K562 (cell line): ENCODE data around the gene MINK1. TPM values are rescaled to one million over a fixed set of nuclear protein-coding genes. Genes with fewer than 3 reads are reported as not detected.

ENCODE experiments used
- FOXA3 ChIP-seq, 2 experiments: fragments of 450-650 bp in 1 of 2; sonication (generic) in 1 of 2; formaldehyde crosslinking; IDR thresholded peaks in 1 of 2; conservative IDR thresholded peaks in 1 of 2; 2 replicates each; pipeline versions ENCODE4 v1.4.0 to v1.8.0; 2020 to 2022; ENCODE audit warnings: mild to moderate bottlenecking in 2 of 2, missing genetic modification reagents in 1 of 2
- HMGN3 ChIP-seq: IDR thresholded peaks from 2 replicates; pipeline ENCODE4 v1.6.1; 2011; ENCODE audit warnings: borderline replicate concordance, low read depth, mild to moderate bottlenecking, mixed read lengths, low read length; ENCODE audit not compliant: insufficient read length; ENCODE audit errors: extremely low read depth
- HNRNPL ChIP-seq: fragments of 200-400 bp; formaldehyde crosslinking; IDR thresholded peaks from 2 replicates; pipeline ENCODE4 v1.6.1; 2017; ENCODE audit warnings: low read depth, mild to moderate bottlenecking, low read length
- MAFK ChIP-seq: IDR thresholded peaks from 2 replicates; pipeline ENCODE4 v1.6.1; 2011; ENCODE audit warnings: low read length, improper control_type of control experiment
- RFX1 ChIP-seq: fragments of 450-650 bp; IDR thresholded peaks from 2 replicates; pipeline ENCODE4 v1.6.1; 2016; ENCODE audit warnings: mild to moderate bottlenecking, moderate library complexity
- SP1 ChIP-seq: sonication (generic); formaldehyde crosslinking; IDR thresholded peaks from 2 replicates; pipeline ENCODE4 v1.8.1; 2022; ENCODE audit warnings: mild to moderate bottlenecking, missing genetic modification reagents
- SPI1 ChIP-seq: IDR thresholded peaks from 2 replicates; pipeline ENCODE4 v1.6.1; 2011; ENCODE audit warnings: low read depth, low read length, control low read depth, borderline replicate concordance
- ZEB2 ChIP-seq: fragments of 450-650 bp; IDR thresholded peaks from 2 replicates; pipeline ENCODE4 v1.6.1; 2016
- polyA plus RNA-seq, 8 experiments: library from polyadenylated mRNA; depleted of rRNA in 4 of 8; stranded (reverse) in 5 of 8; unstranded in 3 of 8; fragments of >200 nt; fragmentation: Nextera tagmentation in 2 of 8; fragmentation: Illumina TruSeq in 1 of 8; extraction: Ambion mirVana in 2 of 8; extraction: Trizol in 1 of 8; gene quantifications; 2 replicates each; pipeline versions ENCODE4 v1.2.1 to v1.2.3, GENCODE V29; 2011 to 2014; ENCODE audit warnings: inconsistent platforms in 1 of 8, missing spikeins in 1 of 8
- total RNA-seq, 7 experiments: library from RNA; depleted of rRNA in 6 of 7; stranded (reverse); fragments of >200 nt in 6 of 7; fragmentation: Illumina TruSeq in 2 of 7; extraction: Trizol in 2 of 7; gene quantifications; 2 replicates each; pipeline versions ENCODE4 v1.2.1 to v1.2.3, GENCODE V29; 2011 to 2021; ENCODE audit warnings: low replicate concordance in 1 of 7
- TF ChIP-seq, protein P1 (sequence below), 2 experiments: fragments of 450-650 bp in 1 of 2; sonication (generic) in 1 of 2; formaldehyde crosslinking in 1 of 2; IDR thresholded peaks; 2 replicates each; pipeline versions ENCODE4 v1.7.1 to v1.9.0; 2016 to 2022; ENCODE audit warnings: inconsistent platforms in 1 of 2, mild to moderate bottlenecking in 1 of 2, missing genetic modification reagents in 1 of 2
- TF ChIP-seq, protein P2 (sequence below): fragments of 250-450 bp; sonication (Bioruptor Pico); IDR thresholded peaks from 2 replicates; pipeline ENCODE4 v1.4.0; 2020; ENCODE audit warnings: mild to moderate bottlenecking, moderate library complexity
- TF ChIP-seq, protein P3 (sequence below): fragments of 450-650 bp; IDR thresholded peaks from one replicate; pipeline ENCODE4 v1.6.1; 2018; ENCODE audit warnings: mild to moderate bottlenecking, moderate library complexity; ENCODE audit not compliant: partially characterized antibody
- TF ChIP-seq, protein P4 (sequence below): sonication (generic); formaldehyde crosslinking; IDR thresholded peaks from 2 replicates; pipeline ENCODE4 v1.8.0; 2022; ENCODE audit warnings: missing genetic modification reagents, mild to moderate bottlenecking, borderline replicate concordance

The MINK1 gene
- total and polyA plus RNA-seq, 9 of the 15 experiments (the other 6 are each of a cell fraction or from before 2014, with no cell fraction given): 0.11 to 54.2 (median 14.9) TPM

DNA sequence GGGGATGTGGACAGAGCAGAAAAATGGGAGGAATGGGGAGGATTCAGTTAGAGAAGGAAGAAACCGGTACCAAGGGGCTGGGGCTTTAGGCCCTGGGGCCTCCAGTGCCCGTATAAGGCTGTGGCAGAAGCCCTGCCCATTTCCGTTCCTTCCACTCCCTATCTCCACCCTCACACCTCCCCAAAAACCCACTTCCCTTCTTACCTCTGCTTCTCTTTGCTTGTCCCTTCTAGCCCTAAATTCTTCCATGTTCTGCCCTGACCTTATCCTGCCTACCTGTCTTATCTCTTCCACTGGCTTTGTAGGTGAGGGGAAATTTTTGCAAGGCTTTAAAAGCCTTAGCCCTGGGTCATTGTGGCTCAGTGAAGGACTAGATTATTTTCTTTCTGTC, 111.0 kb downstream of the MINK1 start (continued):
- TF ChIP-seq, protein P1, sequence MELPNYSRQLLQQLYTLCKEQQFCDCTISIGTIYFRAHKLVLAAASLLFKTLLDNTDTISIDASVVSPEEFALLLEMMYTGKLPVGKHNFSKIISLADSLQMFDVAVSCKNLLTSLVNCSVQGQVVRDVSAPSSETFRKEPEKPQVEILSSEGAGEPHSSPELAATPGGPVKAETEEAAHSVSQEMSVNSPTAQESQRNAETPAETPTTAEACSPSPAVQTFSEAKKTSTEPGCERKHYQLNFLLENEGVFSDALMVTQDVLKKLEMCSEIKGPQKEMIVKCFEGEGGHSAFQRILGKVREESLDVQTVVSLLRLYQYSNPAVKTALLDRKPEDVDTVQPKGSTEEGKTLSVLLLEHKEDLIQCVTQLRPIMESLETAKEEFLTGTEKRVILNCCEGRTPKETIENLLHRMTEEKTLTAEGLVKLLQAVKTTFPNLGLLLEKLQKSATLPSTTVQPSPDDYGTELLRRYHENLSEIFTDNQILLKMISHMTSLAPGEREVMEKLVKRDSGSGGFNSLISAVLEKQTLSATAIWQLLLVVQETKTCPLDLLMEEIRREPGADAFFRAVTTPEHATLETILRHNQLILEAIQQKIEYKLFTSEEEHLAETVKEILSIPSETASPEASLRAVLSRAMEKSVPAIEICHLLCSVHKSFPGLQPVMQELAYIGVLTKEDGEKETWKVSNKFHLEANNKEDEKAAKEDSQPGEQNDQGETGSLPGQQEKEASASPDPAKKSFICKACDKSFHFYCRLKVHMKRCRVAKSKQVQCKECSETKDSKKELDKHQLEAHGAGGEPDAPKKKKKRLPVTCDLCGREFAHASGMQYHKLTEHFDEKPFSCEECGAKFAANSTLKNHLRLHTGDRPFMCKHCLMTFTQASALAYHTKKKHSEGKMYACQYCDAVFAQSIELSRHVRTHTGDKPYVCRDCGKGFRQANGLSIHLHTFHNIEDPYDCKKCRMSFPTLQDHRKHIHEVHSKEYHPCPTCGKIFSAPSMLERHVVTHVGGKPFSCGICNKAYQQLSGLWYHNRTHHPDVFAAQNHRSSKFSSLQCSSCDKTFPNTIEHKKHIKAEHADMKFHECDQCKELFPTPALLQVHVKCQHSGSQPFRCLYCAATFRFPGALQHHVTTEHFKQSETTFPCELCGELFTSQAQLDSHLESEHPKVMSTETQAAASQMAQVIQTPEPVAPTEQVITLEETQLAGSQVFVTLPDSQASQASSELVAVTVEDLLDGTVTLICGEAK (IDR thresholded peaks at IDR 0.05): no peak
- TF ChIP-seq, protein P1 (CRISPR knock-in tag; IDR thresholded peaks at IDR 0.05): no peak
- TF ChIP-seq, protein P2, sequence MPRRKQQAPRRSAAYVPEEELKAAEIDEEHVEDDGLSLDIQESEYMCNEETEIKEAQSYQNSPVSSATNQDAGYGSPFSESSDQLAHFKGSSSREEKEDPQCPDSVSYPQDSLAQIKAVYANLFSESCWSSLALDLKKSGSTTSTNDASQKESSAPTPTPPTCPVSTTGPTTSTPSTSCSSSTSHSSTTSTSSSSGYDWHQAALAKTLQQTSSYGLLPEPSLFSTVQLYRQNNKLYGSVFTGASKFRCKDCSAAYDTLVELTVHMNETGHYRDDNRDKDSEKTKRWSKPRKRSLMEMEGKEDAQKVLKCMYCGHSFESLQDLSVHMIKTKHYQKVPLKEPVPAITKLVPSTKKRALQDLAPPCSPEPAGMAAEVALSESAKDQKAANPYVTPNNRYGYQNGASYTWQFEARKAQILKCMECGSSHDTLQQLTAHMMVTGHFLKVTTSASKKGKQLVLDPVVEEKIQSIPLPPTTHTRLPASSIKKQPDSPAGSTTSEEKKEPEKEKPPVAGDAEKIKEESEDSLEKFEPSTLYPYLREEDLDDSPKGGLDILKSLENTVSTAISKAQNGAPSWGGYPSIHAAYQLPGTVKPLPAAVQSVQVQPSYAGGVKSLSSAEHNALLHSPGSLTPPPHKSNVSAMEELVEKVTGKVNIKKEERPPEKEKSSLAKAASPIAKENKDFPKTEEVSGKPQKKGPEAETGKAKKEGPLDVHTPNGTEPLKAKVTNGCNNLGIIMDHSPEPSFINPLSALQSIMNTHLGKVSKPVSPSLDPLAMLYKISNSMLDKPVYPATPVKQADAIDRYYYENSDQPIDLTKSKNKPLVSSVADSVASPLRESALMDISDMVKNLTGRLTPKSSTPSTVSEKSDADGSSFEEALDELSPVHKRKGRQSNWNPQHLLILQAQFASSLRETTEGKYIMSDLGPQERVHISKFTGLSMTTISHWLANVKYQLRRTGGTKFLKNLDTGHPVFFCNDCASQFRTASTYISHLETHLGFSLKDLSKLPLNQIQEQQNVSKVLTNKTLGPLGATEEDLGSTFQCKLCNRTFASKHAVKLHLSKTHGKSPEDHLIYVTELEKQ (CRISPR knock-in tag): no peak
- TF ChIP-seq HNRNPL: 0 out of 2 replicates have a peak, but pooled peaks have one; percentile 41
- no peak for TF ChIP-seq HMGN3
- no peak for TF ChIP-seq SP1 (CRISPR knock-in tag)
- peak; percentile 43; the same call in 1 of the 2 replicates for TF ChIP-seq SPI1
- TF ChIP-seq, protein P3, sequence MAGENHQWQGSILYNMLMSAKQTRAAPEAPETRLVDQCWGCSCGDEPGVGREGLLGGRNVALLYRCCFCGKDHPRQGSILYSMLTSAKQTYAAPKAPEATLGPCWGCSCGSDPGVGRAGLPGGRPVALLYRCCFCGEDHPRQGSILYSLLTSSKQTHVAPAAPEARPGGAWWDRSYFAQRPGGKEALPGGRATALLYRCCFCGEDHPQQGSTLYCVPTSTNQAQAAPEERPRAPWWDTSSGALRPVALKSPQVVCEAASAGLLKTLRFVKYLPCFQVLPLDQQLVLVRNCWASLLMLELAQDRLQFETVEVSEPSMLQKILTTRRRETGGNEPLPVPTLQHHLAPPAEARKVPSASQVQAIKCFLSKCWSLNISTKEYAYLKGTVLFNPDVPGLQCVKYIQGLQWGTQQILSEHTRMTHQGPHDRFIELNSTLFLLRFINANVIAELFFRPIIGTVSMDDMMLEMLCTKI: no peak
- no peak for TF ChIP-seq FOXA3 (CRISPR knock-in tag; conservative IDR thresholded peaks at IDR 0.05 in 1 of 2, IDR thresholded peaks at IDR 0.05 in 1 of 2)
- TF ChIP-seq ZEB2: no peak
- TF ChIP-seq MAFK: no peak
- TF ChIP-seq, protein P4, sequence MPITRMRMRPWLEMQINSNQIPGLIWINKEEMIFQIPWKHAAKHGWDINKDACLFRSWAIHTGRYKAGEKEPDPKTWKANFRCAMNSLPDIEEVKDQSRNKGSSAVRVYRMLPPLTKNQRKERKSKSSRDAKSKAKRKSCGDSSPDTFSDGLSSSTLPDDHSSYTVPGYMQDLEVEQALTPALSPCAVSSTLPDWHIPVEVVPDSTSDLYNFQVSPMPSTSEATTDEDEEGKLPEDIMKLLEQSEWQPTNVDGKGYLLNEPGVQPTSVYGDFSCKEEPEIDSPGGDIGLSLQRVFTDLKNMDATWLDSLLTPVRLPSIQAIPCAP: no peak
- no peak for TF ChIP-seq RFX1
